Measurements from ENCODE around the gene PPP3R1.

Gene PPP3R1

GRCh38 chr2:68134554-68134953 is 117.8 kb downstream of the PPP3R1 start:
- Histone ChIP-seq H3K27ac (ENCODE audit: low read depth, low read length) (no peak overlapping the region), H3K4me3 (ENCODE audit: insufficient read depth, low read length, poor library complexity, severe bottlenecking) (no peak overlapping the region), H3K4me2 (ENCODE audit: low read depth, low read length, poor library complexity, severe bottlenecking) (no peak overlapping the region), H3K9ac (ENCODE audit: low read length) (no peak overlapping the region), H3K9me3 (ENCODE audit: insufficient read depth, low read length) (no peaks in the 10 kb centered on the region), H3K79me2 (ENCODE audit: insufficient read depth, low read length) (no peaks in the 10 kb centered on the region), H4K20me1 (ENCODE audit: low read depth, low read length) (no peaks in the 10 kb centered on the region), H3K9me2 (replicated peaks; ENCODE audit: insufficient read depth, low read length) (no peaks in the 10 kb centered on the region), H3K27me3 (ENCODE audit: low read length) (no peaks in the 10 kb centered on the region), H3F3A (ENCODE audit: insufficient read depth) (no peaks in the 10 kb centered on the region), H3K36me3 (ENCODE audit: low read length) (peaks cover 4% of the 10 kb centered on the region; the same call in 1 of the 2 replicates), H2AFZ (ENCODE audit: low read depth, low read length, severe bottlenecking) (no peak overlapping the region)
- TF ChIP-seq, protein P1, sequence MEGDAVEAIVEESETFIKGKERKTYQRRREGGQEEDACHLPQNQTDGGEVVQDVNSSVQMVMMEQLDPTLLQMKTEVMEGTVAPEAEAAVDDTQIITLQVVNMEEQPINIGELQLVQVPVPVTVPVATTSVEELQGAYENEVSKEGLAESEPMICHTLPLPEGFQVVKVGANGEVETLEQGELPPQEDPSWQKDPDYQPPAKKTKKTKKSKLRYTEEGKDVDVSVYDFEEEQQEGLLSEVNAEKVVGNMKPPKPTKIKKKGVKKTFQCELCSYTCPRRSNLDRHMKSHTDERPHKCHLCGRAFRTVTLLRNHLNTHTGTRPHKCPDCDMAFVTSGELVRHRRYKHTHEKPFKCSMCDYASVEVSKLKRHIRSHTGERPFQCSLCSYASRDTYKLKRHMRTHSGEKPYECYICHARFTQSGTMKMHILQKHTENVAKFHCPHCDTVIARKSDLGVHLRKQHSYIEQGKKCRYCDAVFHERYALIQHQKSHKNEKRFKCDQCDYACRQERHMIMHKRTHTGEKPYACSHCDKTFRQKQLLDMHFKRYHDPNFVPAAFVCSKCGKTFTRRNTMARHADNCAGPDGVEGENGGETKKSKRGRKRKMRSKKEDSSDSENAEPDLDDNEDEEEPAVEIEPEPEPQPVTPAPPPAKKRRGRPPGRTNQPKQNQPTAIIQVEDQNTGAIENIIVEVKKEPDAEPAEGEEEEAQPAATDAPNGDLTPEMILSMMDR (IDR thresholded peaks at IDR 0.05; ENCODE audit: insufficient read depth, low read length, poor library complexity, severe bottlenecking), result no peak
- TF ChIP-seq EZH2phosphoT487 (conservative IDR thresholded peaks at IDR 0.05; ENCODE audit: low read length), result no peak

- no peak overlapping the region for H2AFZ ChIP-seq (ENCODE audit: low read depth, low read length, severe bottlenecking)
- H3K4me2 ChIP-seq (ENCODE audit: low read depth, low read length, poor library complexity, severe bottlenecking), result no peak overlapping the region
- no peaks in the 10 kb centered on the region for H4K20me1 ChIP-seq (ENCODE audit: low read depth, low read length)
- no peaks in the 10 kb centered on the region for H3K79me2 ChIP-seq (ENCODE audit: insufficient read depth, low read length)
- no peaks in the 10 kb centered on the region for H3F3A ChIP-seq (ENCODE audit: insufficient read depth)
- no peak overlapping the region for H3K27ac ChIP-seq (ENCODE audit: low read depth, low read length)
- H3K27me3 ChIP-seq (ENCODE audit: low read length), result no peaks in the 10 kb centered on the region
- H3K9ac ChIP-seq (ENCODE audit: low read length), result no peak overlapping the region
- H3K9me3 ChIP-seq (ENCODE audit: insufficient read depth, low read length), result no peaks in the 10 kb centered on the region
- no peaks in the 10 kb centered on the region for H3K9me2 ChIP-seq (replicated peaks; ENCODE audit: insufficient read depth, low read length)
- H3K4me3 ChIP-seq (ENCODE audit: insufficient read depth, low read length, poor library complexity, severe bottlenecking), result no peak overlapping the region
- no peak for TF ChIP-seq EZH2phosphoT487 (conservative IDR thresholded peaks at IDR 0.05; ENCODE audit: low read length)
- TF ChIP-seq, protein P1 (IDR thresholded peaks at IDR 0.05; ENCODE audit: insufficient read depth, low read length, poor library complexity, severe bottlenecking), result no peak
- peaks cover 4% of the 10 kb centered on the region; the same call in 1 of the 2 replicates for H3K36me3 ChIP-seq (ENCODE audit: low read length)
Observed at GRCh38 chr2:68134120-68134519, 118.2 kb downstream of the PPP3R1 start.

Data from SU-DHL-6 (cell line).